ENCODE results near the gene AUTS2. TPM values are rescaled to one million over a fixed set of nuclear protein-coding genes. Genes with fewer than 3 reads are reported as not detected.

AUTS2 gene
- polyA plus RNA-seq, 1 donor from 2014 or later, result 97.3 TPM

- Histone ChIP-seq H3K4me3 (ENCODE audit: low read length) (peak overlapping the region; percentile 87), H4K20me1 (ENCODE audit: insufficient read depth) (peaks cover 19% of the 10 kb centered on the region), H3K79me2 (replicated peaks; ENCODE audit: insufficient read depth, low read length) (peaks cover 77% of the 10 kb centered on the region), H3K9ac (ENCODE audit: low read length) (peak overlapping the region; percentile 94), H3K4me2 (ENCODE audit: low read length) (peak overlapping the region; percentile 44), H3K27ac (ENCODE audit: low read length) (peak overlapping the region; percentile 67), H3K9me3 (ENCODE audit: low read length) (no peaks in the 10 kb centered on the region), H3K9me2 (ENCODE audit: insufficient read depth, low read length) (no peaks in the 10 kb centered on the region), H3F3A (ENCODE audit: insufficient read depth, low read length, poor library complexity, severe bottlenecking) (peaks cover 3% of the 10 kb centered on the region), H2AFZ (ENCODE audit: low read depth, low read length) (no peak overlapping the region), H3K36me3 (ENCODE audit: insufficient read depth, low read length) (no peaks in the 10 kb centered on the region), H3K27me3 (ENCODE audit: insufficient read depth, low read depth, low read length) (no peaks in the 10 kb centered on the region)
- TF ChIP-seq RAD21 (conservative IDR thresholded peaks at IDR 0.05), result no peak
- no peak for TF ChIP-seq EP300 (conservative IDR thresholded peaks at IDR 0.05; ENCODE audit: poor library complexity, severe bottlenecking)
- TF ChIP-seq CTCF (IDR thresholded peaks at IDR 0.05; ENCODE audit: poor library complexity, severe bottlenecking), result no peak
- TF ChIP-seq SMC3 (conservative IDR thresholded peaks at IDR 0.05; ENCODE audit: poor library complexity), result no peak
- no peak for TF ChIP-seq TAF1 (IDR thresholded peaks at IDR 0.05; ENCODE audit: low read depth)
- no peak for TF ChIP-seq MXI1 (conservative IDR thresholded peaks at IDR 0.05; ENCODE audit: poor library complexity, severe bottlenecking)
- TF ChIP-seq EZH2 (IDR thresholded peaks at IDR 0.05; ENCODE audit: borderline replicate concordance, insufficient read depth, low read length, poor library complexity, severe bottlenecking), result no peak
- TF ChIP-seq, protein P1, sequence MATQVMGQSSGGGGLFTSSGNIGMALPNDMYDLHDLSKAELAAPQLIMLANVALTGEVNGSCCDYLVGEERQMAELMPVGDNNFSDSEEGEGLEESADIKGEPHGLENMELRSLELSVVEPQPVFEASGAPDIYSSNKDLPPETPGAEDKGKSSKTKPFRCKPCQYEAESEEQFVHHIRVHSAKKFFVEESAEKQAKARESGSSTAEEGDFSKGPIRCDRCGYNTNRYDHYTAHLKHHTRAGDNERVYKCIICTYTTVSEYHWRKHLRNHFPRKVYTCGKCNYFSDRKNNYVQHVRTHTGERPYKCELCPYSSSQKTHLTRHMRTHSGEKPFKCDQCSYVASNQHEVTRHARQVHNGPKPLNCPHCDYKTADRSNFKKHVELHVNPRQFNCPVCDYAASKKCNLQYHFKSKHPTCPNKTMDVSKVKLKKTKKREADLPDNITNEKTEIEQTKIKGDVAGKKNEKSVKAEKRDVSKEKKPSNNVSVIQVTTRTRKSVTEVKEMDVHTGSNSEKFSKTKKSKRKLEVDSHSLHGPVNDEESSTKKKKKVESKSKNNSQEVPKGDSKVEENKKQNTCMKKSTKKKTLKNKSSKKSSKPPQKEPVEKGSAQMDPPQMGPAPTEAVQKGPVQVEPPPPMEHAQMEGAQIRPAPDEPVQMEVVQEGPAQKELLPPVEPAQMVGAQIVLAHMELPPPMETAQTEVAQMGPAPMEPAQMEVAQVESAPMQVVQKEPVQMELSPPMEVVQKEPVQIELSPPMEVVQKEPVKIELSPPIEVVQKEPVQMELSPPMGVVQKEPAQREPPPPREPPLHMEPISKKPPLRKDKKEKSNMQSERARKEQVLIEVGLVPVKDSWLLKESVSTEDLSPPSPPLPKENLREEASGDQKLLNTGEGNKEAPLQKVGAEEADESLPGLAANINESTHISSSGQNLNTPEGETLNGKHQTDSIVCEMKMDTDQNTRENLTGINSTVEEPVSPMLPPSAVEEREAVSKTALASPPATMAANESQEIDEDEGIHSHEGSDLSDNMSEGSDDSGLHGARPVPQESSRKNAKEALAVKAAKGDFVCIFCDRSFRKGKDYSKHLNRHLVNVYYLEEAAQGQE (IDR thresholded peaks at IDR 0.05; ENCODE audit: borderline replicate concordance), result no peak
- TF ChIP-seq POLR2AphosphoS5 (IDR thresholded peaks at IDR 0.05), result no peak
These were observed 1095.0 kb downstream of the AUTS2 start for GRCh38 chr7:70693321-70693685.

- H3K9me3 ChIP-seq (ENCODE audit: low read length), result no peaks in the 10 kb centered on the region
- H3K9ac ChIP-seq (ENCODE audit: low read length), result peak overlapping the region; percentile 94
- no peaks in the 10 kb centered on the region for H3K27me3 ChIP-seq (ENCODE audit: insufficient read depth, low read depth, low read length)
- peak overlapping the region; percentile 67 for H3K27ac ChIP-seq (ENCODE audit: low read length)
- H3K79me2 ChIP-seq (replicated peaks; ENCODE audit: insufficient read depth, low read length), result peaks cover 82% of the 10 kb centered on the region
- peak overlapping the region; percentile 44 for H3K4me2 ChIP-seq (ENCODE audit: low read length)
- H4K20me1 ChIP-seq (ENCODE audit: insufficient read depth), result peaks cover 23% of the 10 kb centered on the region
- H3K4me3 ChIP-seq (ENCODE audit: low read length), result peak overlapping the region; percentile 87
- H2AFZ ChIP-seq (ENCODE audit: low read depth, low read length), result no peak overlapping the region
- H3F3A ChIP-seq (ENCODE audit: insufficient read depth, low read length, poor library complexity, severe bottlenecking), result peaks cover 3% of the 10 kb centered on the region
- no peaks in the 10 kb centered on the region for H3K9me2 ChIP-seq (ENCODE audit: insufficient read depth, low read length)
- TF ChIP-seq CTCF (IDR thresholded peaks at IDR 0.05; ENCODE audit: poor library complexity, severe bottlenecking) (peak; percentile 60), TAF1 (IDR thresholded peaks at IDR 0.05; ENCODE audit: low read depth) (peak; percentile 52), POLR2AphosphoS5 (IDR thresholded peaks at IDR 0.05) (peak; percentile 80), EZH2 (IDR thresholded peaks at IDR 0.05; ENCODE audit: borderline replicate concordance, insufficient read depth, low read length, poor library complexity, severe bottlenecking) (no peak), EP300 (conservative IDR thresholded peaks at IDR 0.05; ENCODE audit: poor library complexity, severe bottlenecking) (peak; percentile 7), MXI1 (conservative IDR thresholded peaks at IDR 0.05; ENCODE audit: poor library complexity, severe bottlenecking) (no peak), RAD21 (conservative IDR thresholded peaks at IDR 0.05) (peak; percentile 60), SMC3 (conservative IDR thresholded peaks at IDR 0.05; ENCODE audit: poor library complexity) (no peak)
- TF ChIP-seq, protein P1 (IDR thresholded peaks at IDR 0.05; ENCODE audit: borderline replicate concordance), result no peak
- H3K36me3 ChIP-seq (ENCODE audit: insufficient read depth, low read length), result no peaks in the 10 kb centered on the region
These were observed 1095.6 kb downstream of the AUTS2 start for GRCh38 chr7:70693686-70694433.
